Nephron progenitor cell (in vitro differentiated cells): ENCODE measurements around the gene MCAT.

Experiments
- DNase-seq: peaks from one replicate; pipeline ENCODE4 v3.0.0; 2021
- H3K27ac Mint-ChIP-seq: 2 replicates; pipeline ENCODE4 v1.8.0; 2021; ENCODE audit warnings: mild to moderate bottlenecking, moderate library complexity, mixed read lengths
- H3K27me3 Mint-ChIP-seq: 2 replicates; pipeline ENCODE4 v1.8.0; 2021; ENCODE audit warnings: mild to moderate bottlenecking, low read depth, mixed read lengths; ENCODE audit not compliant: poor library complexity
- H3K36me3 Mint-ChIP-seq: 2 replicates; pipeline ENCODE4 v1.8.0; 2021; ENCODE audit warnings: low read depth, mixed read lengths
- H3K4me1 Mint-ChIP-seq: 2 replicates; pipeline ENCODE4 v1.8.0; 2021; ENCODE audit warnings: mixed read lengths
- H3K4me3 Mint-ChIP-seq: 2 replicates; pipeline ENCODE4 v1.8.0; 2021; ENCODE audit warnings: mild to moderate bottlenecking, moderate library complexity, mixed read lengths
- H3K9me3 Mint-ChIP-seq: 2 replicates; pipeline ENCODE4 v1.8.0; 2021; ENCODE audit warnings: mild to moderate bottlenecking, moderate library complexity, mixed read lengths
- CTCF ChIP-seq: fragments of 200-600 bp; sonication (generic); IDR thresholded peaks from 2 replicates; pipeline ENCODE4 v1.5.0; 2021; ENCODE audit warnings: antibody characterized with exemption

Gene MCAT

GRCh38 chr22:43116932-43117331 is 26.3 kb downstream of the MCAT start:
- Mint-ChIP-seq H3K27ac (no peak overlapping the region), H3K9me3 (no peaks in the 10 kb centered on the region), H3K27me3 (peaks cover 49% of the 10 kb centered on the region), H3K4me1 (peaks cover 21% of the 10 kb centered on the region), H3K36me3 (no peaks in the 10 kb centered on the region), H3K4me3 (no peak overlapping the region)
- DNase-seq: no peak
- TF ChIP-seq CTCF: no peak

DNA sequence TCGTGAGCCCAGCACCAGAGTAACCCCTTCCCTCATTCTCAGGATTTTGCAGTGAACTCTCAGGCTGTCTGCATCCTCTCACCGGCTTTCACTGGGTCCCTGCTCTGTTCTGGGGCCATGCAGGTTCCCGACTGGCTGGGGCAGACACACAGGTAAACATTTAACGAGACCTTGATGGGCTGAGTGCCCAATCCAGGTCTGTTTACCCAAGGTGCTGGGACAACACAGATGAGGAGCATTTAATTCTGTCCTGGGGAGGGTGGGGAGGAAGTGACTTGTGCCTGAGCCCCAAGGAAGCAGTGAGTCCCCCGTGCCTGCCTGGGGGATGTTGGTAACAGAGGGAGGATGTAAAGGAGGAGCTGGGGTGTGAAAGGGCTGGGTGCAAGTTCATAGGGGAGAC is 28.2 kb downstream of the MCAT start:
- H3K27me3 Mint-ChIP-seq: peaks cover 66% of the 10 kb centered on the region
- peaks cover 26% of the 10 kb centered on the region for H3K4me1 Mint-ChIP-seq
- H3K4me3 Mint-ChIP-seq: no peak overlapping the region
- DNase-seq: no peak
- no peaks in the 10 kb centered on the region for H3K9me3 Mint-ChIP-seq
- TF ChIP-seq CTCF: no peak
- no peaks in the 10 kb centered on the region for H3K36me3 Mint-ChIP-seq
- H3K27ac Mint-ChIP-seq: no peak overlapping the region

DNA sequence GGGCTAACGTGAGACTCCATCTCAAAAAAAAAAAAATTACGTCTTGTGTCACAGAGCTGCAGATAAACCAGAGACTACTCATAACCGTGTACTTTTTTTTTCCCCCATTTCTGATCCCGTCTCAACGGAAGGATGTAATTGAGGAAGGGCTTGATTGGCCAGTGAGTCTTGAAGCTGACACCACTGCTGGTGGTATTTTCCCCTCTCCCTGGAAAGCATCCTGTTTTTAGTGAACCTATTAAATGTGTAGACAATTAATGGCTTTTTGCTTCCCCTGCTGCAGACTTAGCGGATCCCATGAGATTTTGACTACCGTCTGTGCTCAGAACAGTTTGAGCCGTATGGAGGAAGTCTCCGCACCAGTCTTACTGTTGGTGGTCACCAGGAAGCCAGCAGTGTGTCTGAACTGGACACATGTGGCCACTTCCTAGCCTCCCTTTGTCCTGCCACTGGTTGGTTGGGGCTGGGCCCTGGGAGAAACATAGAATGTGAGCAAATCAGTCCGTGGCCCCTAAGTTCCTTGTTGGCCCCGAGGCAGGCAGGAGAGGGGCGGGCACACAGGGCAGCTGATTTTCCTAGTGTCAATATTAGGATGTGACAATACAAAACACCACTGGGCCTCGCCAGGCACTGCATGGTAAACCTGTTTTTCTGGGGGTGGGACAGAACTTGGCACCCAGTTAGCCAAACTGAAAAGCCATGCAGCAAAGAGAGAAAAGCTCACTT is 29.5 kb downstream of the MCAT start:
- Mint-ChIP-seq H3K36me3 (no peaks in the 10 kb centered on the region), H3K27ac (no peak overlapping the region), H3K4me3 (no peak overlapping the region), H3K4me1 (peaks cover 22% of the 10 kb centered on the region), H3K9me3 (no peaks in the 10 kb centered on the region), H3K27me3 (peaks cover 78% of the 10 kb centered on the region)
- DNase-seq: no peak
- no peak for TF ChIP-seq CTCF

DNA sequence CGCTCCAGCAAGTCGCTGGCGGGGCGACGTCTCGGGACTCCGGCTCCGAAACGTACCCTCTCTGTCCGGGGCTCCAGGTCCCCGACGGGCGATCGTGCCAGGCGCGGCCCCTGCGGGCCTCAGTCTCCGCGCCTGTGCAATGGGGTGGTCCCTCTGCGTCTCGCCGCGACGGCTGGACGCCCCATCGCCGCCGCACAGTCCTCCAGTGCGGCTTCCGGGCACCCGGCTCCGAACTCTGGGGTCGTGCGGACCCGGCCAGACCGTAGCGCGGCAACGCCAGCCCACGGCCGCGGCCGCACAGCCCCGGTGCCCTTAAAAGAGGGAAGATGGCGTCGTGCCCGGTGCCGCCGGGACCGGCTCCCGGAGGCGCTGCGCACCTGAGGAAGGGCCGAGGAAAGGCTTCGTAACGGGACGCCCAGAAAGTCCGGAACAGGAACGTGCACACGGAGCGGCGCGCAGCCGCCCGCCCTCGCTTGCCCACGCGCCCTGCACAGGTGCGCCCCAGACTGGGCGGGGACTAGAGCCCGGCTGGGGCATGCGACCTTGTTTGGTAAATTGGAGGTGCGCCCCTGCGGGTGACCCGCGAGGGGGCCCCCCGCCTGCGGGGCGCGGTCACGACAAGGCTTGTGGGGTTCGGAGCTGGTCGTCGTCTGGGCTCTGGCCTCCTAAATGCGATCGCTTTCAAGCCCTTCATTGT is 32.1 kb downstream of the MCAT start:
- no peaks in the 10 kb centered on the region for H3K9me3 Mint-ChIP-seq
- peaks cover 13% of the 10 kb centered on the region for H3K4me1 Mint-ChIP-seq
- peak; percentile 26 for DNase-seq
- H3K4me3 Mint-ChIP-seq: peak overlapping the region; percentile 77
- TF ChIP-seq CTCF: no peak
- H3K27me3 Mint-ChIP-seq: peaks cover 96% of the 10 kb centered on the region
- no peak overlapping the region for H3K27ac Mint-ChIP-seq
- H3K36me3 Mint-ChIP-seq: no peaks in the 10 kb centered on the region

DNA sequence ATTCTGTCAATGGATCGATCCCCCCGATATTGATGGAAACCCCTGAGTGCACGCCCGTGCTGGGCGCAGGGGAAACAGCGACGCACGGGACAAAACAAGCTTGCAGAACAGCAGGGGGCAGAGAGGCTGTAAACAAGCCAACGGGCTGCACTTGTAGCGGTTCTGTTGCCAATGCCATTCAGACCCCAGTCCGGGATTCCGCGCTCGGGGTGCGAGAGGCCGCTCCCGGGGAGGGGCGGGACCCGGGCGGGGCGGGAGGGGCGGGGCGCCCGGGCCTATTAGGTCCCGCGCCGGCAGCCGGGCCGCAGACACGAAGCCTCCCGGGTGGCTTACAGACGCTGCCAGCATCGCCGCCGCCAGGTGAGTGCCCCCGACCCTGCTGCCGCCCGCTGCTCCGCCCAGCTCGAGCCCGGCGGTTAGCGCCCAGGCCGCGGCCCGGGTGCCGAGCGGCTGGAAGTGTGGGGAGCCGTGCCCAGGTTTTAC is 32.7 kb downstream of the MCAT start, which contains the start of gene BIK:
Gene BIK (plus strand): TSS at position 307 of the 483 bp plus-strand sequence. CDS start 13,273 bp downstream, outside the sequence.
- no peak for TF ChIP-seq CTCF
- H3K4me1 Mint-ChIP-seq: peaks cover 13% of the 10 kb centered on the region
- H3K9me3 Mint-ChIP-seq: no peaks in the 10 kb centered on the region
- peak within 1 kb of the TSS; percentile 82 for H3K4me3 Mint-ChIP-seq
- peak; percentile 62 for DNase-seq
- peaks cover 95% of the 10 kb centered on the region for H3K27me3 Mint-ChIP-seq
- H3K27ac Mint-ChIP-seq: no peak within 1 kb of the TSS
- H3K36me3 Mint-ChIP-seq: no peaks in the 10 kb centered on the region
